GM21529 (cell line): ENCODE data around the gene OPCML.
A peak's percentile ranks its signal among the peaks of the same experiment; 100 is the strongest.
"Not testable (repeated sequence)": the region's sequence is repeated elsewhere in the genome, so short reads cannot be mapped to it uniquely, and the experiment has no call there.

Experiments
- ATAC-seq: cut with Tn5 transposase; IDR thresholded peaks from one replicate; pipeline ENCODE4 v1.9.1; 2021; ENCODE audit not compliant: unreplicated experiment

The OPCML gene

DNA sequence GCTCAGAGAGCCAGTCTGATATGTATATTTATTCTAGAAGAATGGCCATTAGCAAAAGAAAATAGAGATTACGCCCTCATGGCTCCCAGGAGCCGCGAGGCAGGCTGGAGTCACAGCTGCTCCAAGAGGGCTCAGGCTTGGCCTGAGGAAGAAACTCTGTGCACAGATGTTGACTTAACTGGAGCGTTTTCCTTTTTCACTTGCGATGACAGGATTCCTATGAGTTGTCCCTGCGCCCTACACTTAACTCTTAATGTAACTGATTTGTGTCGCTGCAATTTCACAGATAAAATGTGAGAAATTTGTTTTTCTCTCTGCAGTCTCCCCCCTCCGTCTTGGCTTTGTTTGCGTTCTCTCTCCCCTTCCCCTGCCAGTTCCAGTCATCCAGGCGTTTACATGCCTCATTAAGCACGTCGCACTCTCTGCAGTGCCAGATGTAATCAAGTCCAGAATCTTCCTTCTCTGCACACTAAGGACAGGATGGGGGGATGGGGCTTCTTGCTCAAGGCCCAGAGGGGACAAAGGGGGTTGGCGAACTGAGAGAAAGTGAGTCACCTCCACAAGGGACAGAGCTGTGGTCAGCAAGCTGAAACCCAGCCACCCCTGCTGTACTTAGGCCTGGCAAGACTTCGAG, 1101.8 kb downstream of the OPCML start:
- no peak for ATAC-seq

DNA sequence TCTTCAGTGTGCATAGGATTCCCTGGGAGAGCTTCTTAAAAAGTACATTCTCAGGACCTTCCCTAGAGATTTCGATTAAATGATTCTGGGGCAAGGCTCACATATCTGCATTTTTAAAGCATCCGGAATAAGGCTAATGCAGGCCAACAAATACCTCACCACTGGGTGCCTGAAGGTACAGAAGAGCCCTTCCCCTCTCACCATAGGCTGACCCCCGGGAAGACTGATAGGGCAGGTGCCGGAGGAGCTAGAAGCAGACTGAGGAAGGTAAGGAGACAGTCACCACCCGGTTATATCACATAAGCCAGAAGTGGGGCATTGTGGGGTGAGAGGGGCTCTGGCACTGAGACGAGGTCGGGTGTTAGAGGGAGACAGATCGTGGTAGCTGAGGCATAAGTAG, 1102.6 kb downstream of the OPCML start:
- no peak for ATAC-seq

DNA sequence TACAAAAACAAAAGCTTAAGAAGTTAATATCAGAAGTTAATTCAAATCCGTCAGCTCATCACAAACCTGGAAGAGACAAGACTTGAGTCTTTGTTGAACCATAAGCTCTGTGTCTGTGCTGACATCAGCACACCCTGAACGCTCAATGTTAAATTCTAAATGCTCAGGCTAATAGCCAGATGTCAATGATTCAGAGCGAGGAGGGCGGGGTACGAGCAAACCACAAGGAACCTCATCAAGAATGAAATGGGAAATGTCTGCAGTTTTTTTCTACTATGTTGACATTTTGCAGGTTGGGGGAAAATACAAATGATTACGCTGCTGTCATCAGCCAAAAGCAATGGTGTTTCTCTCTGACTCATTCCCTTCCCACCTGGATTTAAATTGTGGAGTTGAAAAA, 1104.7 kb downstream of the OPCML start:
- ATAC-seq = no peak

DNA sequence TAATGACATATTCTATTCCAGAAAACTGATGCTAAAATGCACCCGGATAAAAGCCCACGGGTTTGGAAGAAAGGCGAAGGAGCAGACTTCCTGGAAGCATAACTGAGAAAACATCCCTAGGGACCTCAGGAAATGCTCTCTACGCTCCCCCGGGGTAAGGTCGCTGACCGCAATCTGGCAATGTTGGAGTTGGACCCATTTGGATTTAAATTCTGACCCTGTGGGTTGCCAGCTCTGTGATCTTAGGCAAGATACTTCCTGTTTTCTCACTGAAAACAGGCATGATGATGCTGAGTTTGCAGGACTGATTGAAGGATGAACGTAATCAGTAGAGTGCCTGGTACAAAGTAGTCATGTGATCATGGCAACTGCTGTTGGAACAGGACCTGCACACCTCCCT, 1107.9 kb downstream of the OPCML start:
- ATAC-seq = no peak

DNA sequence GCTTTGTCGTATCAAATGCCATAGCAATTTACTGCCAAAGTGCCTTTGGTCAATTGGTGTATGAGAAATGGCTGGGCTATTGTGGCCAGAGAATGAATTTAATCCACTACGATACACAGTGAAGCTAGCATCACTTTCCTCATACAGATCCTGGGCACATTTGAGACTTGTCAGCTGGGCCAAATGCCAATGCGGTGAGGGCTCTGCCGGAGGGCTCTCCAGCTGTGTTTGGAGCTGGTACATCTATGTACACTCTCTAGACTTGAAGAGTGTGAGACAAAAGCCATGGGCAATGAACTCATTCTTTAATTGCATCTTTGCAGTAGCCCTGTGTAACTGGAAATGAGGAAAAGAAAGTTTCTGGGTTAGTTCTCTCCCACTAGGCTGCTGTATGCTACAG, 1109.0 kb downstream of the OPCML start:
- no peak for ATAC-seq

DNA sequence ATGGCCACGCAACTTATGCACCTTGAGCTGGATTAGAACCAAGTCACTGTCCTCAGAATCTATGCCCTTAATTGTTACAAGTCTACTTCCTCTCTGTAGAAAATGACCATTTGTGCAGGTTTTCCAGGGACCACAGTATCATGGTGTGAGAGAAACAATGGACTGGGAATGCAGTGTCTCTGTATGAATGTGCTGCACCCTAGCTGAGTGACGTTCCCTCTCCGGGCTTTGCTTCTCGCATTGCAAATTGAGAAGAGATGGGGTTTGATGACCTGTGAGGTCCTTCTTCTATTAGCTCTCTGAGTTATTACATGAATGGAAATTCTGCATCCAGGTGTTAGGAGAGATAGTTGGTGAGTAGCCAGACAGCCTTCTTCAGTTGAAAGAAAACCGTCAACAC, 1109.6 kb downstream of the OPCML start:
- no peak for ATAC-seq

DNA sequence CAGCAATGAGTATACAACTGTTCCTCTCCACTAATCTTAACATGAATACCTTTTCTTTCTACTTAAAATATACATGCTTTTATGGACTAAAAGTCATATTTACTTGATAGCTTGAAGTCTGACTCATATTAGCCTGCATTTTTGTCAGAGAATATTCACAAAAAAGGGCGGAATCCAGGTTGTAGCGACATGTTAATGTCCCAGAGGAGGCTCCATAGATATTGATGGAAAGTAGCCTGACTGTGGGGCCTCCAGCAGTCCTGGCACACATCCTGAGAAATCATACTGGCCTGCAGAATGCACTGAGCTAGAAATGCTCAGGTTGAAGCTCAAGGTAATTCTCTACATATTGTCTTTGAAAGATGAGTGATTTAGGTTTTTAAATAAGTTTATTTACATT, 1110.7 kb downstream of the OPCML start:
- no peak for ATAC-seq

DNA sequence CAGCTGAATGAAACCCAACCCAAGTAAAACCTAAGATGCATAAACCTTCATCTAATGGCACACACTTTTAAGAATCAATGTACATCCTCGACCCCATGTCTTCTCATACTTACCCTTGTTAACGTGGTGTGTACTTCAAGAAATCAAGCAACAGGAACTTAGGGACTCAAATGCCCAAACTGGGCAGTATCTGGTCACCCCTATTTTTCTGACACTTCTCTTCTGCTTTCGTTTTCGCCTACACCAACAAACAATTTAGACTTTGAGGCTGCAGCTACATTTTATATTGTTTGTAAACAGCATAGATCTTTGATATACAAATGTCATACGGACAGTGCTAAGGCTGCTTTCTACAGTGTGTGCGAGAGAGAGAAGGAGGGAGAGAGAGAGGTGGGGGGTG, 1117.8 kb downstream of the OPCML start:
- no peak for ATAC-seq

DNA sequence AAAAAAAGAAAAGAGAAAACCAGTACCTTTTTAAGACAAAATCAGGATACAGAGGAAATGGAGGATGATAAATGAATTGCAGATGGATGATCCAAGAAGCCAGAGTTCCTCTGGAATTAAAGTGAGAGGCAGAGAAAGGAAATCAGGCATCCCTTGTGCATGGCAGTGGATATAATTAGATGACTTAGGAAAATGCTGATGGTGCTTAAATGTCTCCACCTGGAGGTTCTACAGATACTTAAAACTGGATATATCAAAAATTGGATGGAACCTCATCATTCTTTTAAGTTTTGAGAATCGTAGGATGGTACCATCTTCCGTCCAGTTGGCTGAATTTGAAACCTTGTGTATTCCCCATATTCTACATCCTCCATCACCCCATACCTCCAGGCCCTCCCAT, 1121.9 kb downstream of the OPCML start:
- no peak for ATAC-seq

DNA sequence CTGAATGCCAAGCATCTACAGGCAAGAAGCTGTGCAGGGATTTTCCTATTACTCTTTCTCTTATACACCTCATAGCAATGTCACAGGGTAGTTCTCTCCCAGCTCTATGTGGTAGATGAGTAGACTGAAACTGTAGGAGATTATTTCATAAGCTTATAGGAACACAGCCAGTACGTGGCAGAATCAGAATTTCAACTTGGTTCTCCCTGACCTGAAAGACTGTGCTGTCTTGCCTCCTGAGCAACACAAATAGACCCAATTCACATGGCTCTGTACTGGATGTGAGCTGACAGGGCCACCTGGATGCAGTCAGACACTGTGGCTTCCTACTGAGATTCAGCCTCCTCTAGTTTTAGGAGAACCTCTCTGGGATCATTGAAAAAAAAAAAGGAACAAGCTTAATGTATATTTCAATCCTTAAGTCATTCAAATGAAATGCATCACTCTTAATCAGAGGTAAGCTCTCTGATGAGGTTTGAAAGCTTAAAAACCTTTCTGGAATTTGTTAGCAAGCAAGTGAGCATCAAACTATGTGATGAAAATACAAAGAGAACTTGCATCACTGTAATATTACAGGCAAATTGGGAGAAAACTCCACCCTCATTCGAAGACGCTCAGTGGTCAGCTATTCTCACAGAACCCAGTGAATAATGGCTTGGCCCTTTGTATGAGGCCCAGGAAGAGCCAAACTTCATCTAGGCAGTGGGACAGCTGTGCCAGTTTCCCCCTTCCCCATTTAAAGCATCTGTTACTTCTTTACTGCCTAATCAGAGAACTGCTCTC, 1122.5 kb downstream of the OPCML start:
- ATAC-seq = no peak

DNA sequence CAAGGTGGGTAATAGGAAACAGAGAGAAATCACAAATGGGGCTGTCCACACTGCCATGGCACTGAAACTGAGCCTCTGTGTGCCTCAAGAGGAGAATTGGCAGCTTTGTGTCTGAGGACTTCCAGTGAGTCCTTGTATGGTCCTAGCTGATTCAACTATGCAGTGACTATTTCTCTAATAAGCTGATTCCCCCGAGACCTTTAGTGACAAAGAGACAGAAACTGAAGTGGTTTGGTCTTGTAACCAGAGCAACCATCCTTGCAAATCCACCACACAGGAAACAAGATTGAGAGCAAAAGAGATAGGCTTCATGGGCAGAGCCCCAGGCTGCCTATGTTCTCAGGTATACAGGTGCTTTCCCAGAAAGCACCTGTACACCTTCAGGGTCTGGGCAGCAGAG, 1123.4 kb downstream of the OPCML start:
- no peak for ATAC-seq

DNA sequence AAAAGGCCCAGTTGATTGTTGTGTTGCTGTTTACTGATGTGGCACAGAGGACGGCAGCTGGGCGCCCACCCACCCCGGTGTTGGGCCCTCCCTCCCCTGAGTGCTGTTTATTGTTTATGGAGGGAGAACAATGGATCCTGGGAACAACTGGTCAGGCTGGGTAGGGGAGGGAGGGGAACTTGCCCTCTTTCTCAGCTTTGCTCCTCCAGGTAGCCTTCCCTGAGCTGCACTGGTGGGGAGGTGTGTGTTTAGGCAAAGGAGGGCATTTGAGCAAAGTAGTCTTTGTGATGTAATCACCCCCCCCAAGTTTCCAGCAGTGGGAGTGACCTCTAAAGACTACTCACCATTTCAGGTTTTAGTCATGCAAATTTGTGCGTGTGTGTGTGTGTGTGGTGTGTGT, 1126.6 kb downstream of the OPCML start:
- ATAC-seq = no peak

DNA sequence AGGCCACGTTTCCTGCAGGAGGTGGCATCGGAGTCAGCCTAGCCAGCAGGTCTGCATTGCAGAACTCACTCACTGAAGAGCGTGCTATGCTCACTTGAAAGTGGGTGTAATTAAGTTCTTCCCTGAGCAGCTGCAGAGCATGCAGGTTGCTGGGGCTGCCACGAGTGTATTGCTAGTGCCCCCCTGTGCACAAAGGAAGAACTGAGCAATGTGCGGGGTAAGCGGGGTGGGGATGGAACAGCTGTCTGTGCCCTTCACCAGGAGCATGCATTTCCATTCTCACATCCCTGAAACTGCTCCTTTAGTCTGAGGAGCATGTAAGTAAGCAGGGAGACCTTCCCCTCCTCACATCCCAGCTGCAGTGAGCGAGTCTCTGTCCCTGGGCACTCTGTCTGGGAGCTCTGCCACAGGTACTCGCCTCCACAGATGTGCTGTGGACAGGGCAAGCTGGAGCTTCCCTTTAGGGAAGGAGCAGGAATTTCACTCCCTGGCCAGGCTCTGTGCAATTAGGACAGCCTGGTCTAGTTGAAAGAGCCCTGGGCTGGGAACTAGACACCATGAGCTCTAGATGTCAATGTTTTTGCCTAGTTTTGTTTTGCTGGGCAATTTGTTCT, 1130.1 kb downstream of the OPCML start:
- ATAC-seq = peak; percentile 90

DNA sequence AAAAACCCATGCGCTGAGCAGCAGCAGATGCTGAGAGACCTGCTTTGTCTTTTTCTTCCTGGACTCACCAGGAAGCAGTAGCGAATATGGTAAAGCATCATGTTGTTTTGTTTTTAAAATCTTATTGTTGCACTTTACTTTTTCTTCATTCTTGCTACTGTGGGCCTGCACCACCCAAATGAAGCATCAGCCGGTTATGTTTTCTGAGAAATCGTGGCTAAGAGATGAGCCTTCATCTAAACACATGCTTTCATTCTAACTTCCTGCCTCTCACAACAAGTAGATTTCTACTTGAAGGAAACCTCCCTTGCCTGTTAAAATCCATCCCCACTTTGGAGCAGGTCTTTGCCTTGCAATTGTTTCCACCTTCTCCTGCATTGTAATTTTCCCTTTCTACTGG, 1136.0 kb downstream of the OPCML start:
- no peak for ATAC-seq

DNA sequence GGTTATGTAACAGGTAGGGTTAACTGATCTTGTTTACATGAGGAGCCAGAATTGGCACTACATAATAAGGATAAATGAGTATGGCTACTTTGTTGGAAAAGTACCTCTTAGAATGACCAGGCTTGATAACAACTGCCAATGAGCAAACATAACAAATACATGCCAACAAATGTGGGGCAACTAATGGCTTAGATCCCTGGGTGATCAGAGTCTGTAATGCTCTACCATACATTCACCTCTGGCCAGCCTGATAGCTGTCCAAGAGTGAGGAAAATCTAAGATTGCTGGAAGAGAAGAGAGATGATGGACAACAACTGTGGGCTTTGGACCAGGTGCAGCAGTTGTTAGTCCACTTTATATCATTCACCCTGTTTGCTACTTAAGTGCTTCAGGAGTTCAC, 1136.9 kb downstream of the OPCML start:
- ATAC-seq = no peak

DNA sequence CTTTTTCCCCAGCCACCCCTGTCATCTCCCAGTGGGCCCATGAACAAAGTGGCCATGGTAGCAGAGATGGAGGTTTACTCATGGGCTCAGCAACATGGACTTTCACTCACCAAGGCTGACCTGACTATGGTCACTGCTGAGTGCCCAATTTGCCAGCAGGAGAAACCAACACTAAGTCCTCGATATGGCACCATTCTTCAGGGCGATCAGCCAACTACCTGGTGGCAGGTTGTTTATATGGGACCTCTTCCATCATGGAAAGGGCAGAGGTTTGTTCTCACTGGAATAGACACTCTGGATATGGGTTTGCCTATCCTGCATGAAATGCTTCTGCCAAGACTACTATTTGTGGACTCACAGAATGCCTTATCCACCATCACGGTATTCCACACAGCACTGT, 1152.8 kb downstream of the OPCML start:
- no peak for ATAC-seq

DNA sequence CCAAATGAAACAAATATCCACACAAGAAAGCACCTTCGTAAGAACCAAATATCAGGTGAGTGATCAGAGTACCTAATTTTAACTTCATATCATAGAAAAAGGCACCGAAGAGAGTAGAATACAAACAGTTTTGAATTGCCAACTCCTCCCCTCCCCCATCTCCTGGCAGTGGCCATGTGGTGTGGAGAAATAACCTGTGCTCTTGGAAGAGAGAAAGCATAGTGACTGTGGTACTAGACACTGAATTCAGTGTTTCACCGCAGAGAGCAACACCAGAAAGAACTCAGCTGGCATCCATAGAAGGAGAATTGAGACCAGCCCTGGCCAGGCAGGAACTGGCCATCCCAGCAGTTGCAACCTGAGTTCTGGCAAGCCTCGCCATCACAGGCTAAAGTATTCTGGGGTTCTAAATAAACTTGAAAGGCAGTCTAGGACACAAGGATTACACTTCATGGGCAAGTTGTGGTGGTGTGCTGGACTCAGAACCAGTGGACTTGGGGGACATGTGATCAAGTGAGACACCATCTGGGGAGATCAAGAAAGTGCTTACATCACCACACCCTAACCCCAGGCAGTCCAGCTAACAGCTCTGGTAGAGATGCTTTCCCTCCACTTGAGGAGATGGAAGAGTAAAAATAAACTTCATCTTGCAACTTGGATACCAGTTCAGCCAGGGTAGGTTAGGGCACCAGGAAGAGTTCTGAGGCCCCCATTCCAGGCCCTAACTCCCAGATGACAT, 1158.7 kb downstream of the OPCML start:
- no peak for ATAC-seq

DNA sequence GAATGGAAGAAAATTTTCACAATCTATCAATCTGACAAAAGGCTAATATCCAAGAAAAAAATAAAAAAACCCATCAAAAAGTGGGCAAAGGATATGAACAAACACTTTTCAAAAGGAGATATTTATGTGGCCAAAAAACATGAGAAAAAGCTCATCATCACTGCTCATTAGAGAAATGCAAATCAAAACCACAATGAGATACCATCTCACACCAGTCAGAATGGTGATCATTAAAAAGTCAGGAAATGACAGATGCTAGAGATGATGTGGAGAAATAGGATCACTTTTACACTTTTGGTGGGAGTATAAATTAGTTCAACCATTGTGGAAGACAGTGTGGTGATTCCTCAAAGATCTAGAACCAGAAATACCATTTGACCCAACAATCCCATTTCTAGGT, 1162.2 kb downstream of the OPCML start:
- not testable (repeated sequence) for ATAC-seq

DNA sequence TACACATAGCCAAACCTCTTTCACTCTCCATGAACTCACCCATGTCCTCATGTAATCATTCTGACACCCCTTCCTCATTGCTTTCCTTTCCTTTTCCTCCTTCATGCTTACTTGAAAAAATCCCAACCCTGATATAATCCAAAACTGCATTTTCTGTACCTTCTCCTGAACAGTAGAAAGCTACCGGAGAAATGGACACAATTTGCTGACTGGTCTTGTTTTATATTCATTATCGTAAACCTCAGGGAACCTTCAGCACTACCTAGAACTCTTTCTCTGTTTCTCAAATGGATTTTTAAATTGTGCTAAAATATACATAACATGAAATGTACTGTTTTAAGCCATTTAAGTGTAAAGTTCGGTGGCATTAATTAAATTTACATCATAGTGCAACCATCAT, 1165.0 kb downstream of the OPCML start:
- no peak for ATAC-seq

DNA sequence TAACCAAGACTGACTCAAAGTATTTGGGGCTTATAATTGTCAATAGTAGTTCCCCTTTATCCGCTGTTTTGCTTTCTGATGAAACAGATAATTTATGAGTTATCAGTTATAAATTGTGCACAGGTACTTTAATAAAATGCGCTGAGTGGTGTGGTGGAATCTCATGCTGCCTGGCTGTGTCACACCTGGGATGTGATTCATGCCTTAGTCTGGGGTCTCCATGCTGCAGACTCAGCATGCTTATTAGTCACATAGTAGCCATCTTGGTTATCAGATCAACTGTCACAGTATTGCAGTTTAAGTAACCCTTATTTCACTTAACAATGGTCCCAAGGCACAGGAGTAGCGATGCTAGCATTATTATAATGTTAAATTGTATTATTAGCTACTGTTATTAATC, 1166.7 kb downstream of the OPCML start:
- ATAC-seq = no peak
